ENCODE results near the gene CD9. TPM values are rescaled to one million over a fixed set of nuclear protein-coding genes. Genes with fewer than 3 reads are reported as not detected.

The CD9 gene
- total RNA-seq, 1 donor from 2014 or later: 35.6 TPM

DNA sequence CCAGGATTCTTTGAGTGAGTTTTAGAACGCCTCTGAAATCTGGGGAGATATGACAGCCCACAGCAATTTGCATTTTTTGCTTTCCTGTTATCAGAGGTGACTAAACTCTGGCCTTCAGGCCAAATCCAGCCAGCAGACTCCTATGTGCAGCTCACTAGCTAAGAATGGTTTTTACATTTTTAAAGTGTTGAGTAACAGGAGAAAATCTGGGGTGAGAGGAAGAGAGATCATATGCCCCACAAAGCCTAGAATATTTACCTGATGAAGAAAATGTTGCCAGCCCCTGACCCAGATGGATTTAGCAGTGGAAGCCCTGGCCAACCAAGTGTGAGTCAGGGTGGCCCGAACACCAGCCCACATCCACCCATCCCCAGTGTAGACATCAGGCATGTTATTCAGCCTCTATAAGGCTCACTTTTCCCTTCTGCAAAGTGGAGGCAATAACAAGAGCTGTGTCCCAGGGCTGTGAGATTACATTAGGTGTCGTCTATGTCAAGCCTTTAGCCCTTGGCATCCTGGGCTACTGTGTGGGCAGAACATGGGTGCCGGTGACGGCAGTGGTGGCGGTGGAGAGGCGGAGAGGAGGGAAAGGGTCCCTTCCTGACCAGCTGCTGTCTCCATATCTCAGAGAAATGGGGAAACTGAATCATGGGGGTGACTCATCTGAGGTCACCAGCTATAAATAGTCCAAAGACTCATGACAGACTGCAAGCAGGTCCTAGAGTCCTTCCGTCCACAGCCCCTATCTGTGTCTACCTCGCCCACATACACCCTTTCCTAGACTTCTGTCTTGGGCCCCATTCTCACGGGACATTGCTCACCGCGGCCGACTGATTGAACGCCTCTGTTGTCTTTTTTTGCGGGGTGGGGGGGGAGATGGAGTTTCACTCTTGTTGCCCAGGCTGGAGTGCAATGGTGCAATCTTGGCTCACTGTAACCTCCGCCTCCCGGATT lies 32.6 kb upstream of the CD9 start:
- intact Hi-C loops (cut with micrococcal nuclease): loop anchor here (1.0 to 2.0 kb wide), 4 partner anchors 26 to 100 kb away; no protein-coding TSS in a partner anchor
- Mint-ChIP-seq H3K36me3 (ENCODE audit: low read depth) (no peaks in the 10 kb centered on the region), H3K4me1 (peaks cover 26% of the 10 kb centered on the region), H3K9me3 (no peaks in the 10 kb centered on the region), H3K27ac (peak overlapping the region; percentile 96), H3K4me3 (peak overlapping the region; percentile 41), H3K27me3 (no peaks in the 10 kb centered on the region)
- DNase-seq: peak; percentile 82

GRCh38 chr12:6171409-6172015 lies 28.7 kb upstream of the CD9 start:
- peaks cover 27% of the 10 kb centered on the region for H3K4me1 Mint-ChIP-seq
- H3K9me3 Mint-ChIP-seq: no peaks in the 10 kb centered on the region
- H3K36me3 Mint-ChIP-seq (ENCODE audit: low read depth): no peaks in the 10 kb centered on the region
- no peak overlapping the region for H3K27ac Mint-ChIP-seq
- H3K4me3 Mint-ChIP-seq: no peak overlapping the region
- no peak for DNase-seq
- H3K27me3 Mint-ChIP-seq: no peaks in the 10 kb centered on the region
- intact Hi-C loops (cut with micrococcal nuclease): no loop called here

GRCh38 chr12:6172086-6172485 lies 28.1 kb upstream of the CD9 start:
- no peak overlapping the region for H3K4me3 Mint-ChIP-seq
- DNase-seq: no peak
- no peaks in the 10 kb centered on the region for H3K27me3 Mint-ChIP-seq
- H3K4me1 Mint-ChIP-seq: peaks cover 24% of the 10 kb centered on the region
- H3K27ac Mint-ChIP-seq: no peak overlapping the region
- intact Hi-C loops (cut with micrococcal nuclease): no loop called here
- H3K9me3 Mint-ChIP-seq: no peaks in the 10 kb centered on the region
- no peaks in the 10 kb centered on the region for H3K36me3 Mint-ChIP-seq (ENCODE audit: low read depth)

- intact Hi-C loops (cut with micrococcal nuclease): no loop called here
- Mint-ChIP-seq H3K4me1 (peaks cover 16% of the 10 kb centered on the region), H3K9me3 (no peaks in the 10 kb centered on the region), H3K4me3 (no peak overlapping the region), H3K27me3 (no peaks in the 10 kb centered on the region), H3K27ac (no peak overlapping the region), H3K36me3 (ENCODE audit: low read depth) (no peaks in the 10 kb centered on the region)
- no peak for DNase-seq
These were observed 27.3 kb upstream of the CD9 start for GRCh38 chr12:6172862-6173261.

- intact Hi-C loops (cut with micrococcal nuclease): no loop called here
- Mint-ChIP-seq H3K4me3 (no peak overlapping the region), H3K27me3 (no peaks in the 10 kb centered on the region), H3K36me3 (ENCODE audit: low read depth) (no peaks in the 10 kb centered on the region), H3K27ac (no peak overlapping the region), H3K4me1 (peaks cover 2% of the 10 kb centered on the region), H3K9me3 (no peaks in the 10 kb centered on the region)
- DNase-seq: no peak
These were observed 22.4 kb upstream of the CD9 start for GRCh38 chr12:6177642-6178358.

DNA sequence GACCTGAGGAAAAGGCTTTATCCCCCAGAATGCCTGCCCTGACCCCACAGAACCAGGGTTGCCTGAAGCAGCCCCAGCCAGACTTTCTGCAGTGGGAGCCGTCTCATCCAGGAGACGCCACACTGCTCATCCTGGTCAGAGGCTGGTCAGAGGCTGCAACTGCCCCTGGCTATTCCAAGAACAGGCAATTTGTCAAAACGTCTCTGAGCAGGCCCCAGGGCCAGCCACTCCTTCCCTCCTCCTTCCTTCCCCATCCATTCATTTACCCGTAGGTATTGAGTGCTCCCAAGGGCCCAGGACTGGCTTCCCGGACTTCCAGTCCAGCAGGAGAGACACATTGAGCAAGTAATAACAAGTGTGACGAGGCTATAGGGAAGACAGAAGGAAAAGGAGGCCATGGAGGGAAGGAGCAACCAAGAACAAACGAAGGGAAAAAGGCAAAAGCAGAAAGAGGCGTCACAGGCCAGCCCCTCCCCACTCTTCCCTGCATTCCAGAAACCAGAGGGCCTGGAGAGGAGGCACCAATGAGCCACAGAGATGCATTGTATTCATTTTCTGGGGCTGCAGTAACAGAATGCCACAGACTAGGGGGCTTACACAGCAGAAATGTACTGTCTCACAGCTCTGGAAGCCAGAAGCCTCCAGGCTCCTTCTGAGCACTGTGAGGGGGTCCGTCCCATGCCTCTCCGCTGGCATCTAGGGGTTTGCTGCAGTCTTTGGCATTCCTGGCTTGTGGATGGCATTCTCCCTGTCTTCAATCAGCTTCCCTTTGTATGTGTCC lies 21.0 kb upstream of the CD9 start:
- Mint-ChIP-seq H3K4me1 (no peaks in the 10 kb centered on the region), H3K27me3 (no peaks in the 10 kb centered on the region), H3K4me3 (no peak overlapping the region), H3K36me3 (ENCODE audit: low read depth) (no peaks in the 10 kb centered on the region), H3K9me3 (no peaks in the 10 kb centered on the region), H3K27ac (no peak overlapping the region)
- DNase-seq: no peak
- intact Hi-C loops (cut with micrococcal nuclease): no loop called here

DNA sequence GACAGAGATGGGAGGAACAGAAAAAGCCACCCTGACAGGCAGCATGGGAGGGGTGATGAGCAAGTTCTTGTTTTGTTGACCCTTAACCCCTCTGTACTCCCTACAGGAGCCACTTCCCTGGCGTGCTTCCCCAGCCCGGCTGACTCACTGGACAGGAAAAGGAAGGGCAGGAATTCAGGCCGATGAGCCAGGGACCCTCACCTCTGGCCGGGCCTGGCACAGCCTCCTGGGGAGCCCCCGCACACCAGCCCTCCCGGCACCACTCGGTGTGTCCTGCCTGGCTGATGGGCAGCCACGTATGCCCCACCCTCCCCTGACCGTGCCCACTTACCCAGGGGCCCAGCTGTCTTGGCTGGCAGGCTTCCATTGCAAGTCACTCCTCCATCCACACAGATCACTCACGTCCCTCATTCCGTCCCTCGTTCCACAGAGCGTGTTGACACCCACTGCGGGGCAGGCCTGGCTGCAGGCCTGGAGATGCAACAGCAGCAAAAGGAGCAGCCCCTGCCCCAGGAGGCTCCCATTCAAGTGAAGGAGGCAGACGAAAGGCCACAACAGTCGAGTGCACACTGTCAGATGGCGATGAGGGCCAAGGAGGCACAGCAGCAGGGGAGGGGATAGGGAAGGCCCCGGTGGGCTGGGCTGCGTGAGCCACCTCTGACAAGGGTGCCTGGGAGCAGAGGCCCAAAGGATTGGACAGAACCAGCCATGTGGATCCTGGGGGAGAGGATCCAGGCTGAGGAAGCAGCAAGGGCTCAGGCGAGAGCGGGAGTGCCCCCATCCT lies 19.7 kb upstream of the CD9 start:
- Mint-ChIP-seq H3K4me1 (no peaks in the 10 kb centered on the region), H3K4me3 (no peak overlapping the region), H3K36me3 (ENCODE audit: low read depth) (no peaks in the 10 kb centered on the region), H3K9me3 (no peaks in the 10 kb centered on the region), H3K27ac (no peak overlapping the region), H3K27me3 (no peaks in the 10 kb centered on the region)
- intact Hi-C loops (cut with micrococcal nuclease): no loop called here
- no peak for DNase-seq

GRCh38 chr12:6181166-6181565 lies 19.0 kb upstream of the CD9 start:
- H3K4me3 Mint-ChIP-seq: no peak overlapping the region
- intact Hi-C loops (cut with micrococcal nuclease): no loop called here
- no peaks in the 10 kb centered on the region for H3K4me1 Mint-ChIP-seq
- H3K27ac Mint-ChIP-seq: no peak overlapping the region
- no peak for DNase-seq
- no peaks in the 10 kb centered on the region for H3K27me3 Mint-ChIP-seq
- H3K9me3 Mint-ChIP-seq: no peaks in the 10 kb centered on the region
- no peaks in the 10 kb centered on the region for H3K36me3 Mint-ChIP-seq (ENCODE audit: low read depth)

- intact Hi-C loops (cut with micrococcal nuclease): no loop called here
- Mint-ChIP-seq H3K9me3 (no peaks in the 10 kb centered on the region), H3K36me3 (ENCODE audit: low read depth) (no peaks in the 10 kb centered on the region), H3K4me3 (no peak overlapping the region), H3K27ac (no peak overlapping the region), H3K27me3 (peaks cover 4% of the 10 kb centered on the region), H3K4me1 (no peaks in the 10 kb centered on the region)
- DNase-seq: no peak
These were observed 18.5 kb upstream of the CD9 start for GRCh38 chr12:6181583-6182278.

DNA sequence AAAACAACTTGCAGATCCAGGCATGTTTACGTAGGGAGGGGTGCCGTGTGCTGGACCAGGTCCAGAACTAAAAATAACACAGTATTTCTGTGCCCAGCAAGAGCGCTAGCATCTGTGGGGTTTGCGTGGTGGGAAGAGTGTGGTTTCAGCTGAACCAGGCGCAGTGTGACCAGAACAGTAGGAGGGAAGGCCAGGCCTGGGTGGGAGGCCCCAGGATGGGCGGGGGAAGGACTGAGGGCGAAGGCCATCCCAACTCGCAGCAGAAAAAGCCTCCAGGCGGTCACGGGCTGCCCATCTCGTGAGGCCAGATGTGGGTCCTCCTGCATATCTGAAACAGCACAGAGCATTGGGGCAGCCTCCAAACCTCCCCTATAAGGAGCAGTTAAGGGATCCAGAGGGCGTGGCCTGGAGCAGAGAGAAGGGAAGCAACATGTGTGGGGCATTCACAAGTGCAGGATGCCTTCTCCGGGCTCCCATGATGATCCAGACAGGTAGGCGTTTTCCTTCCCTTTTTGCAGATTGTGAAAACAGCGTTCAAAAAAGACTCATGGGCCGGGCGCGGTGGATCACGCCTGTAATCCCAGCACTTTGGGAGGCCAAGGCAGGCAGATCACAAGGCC lies 17.8 kb upstream of the CD9 start:
- H3K9me3 Mint-ChIP-seq: no peaks in the 10 kb centered on the region
- H3K36me3 Mint-ChIP-seq (ENCODE audit: low read depth): no peaks in the 10 kb centered on the region
- H3K4me3 Mint-ChIP-seq: no peak overlapping the region
- H3K27me3 Mint-ChIP-seq: peaks cover 7% of the 10 kb centered on the region
- no peak overlapping the region for H3K27ac Mint-ChIP-seq
- H3K4me1 Mint-ChIP-seq: no peaks in the 10 kb centered on the region
- no peak for DNase-seq
- intact Hi-C loops (cut with micrococcal nuclease): no loop called here

DNA sequence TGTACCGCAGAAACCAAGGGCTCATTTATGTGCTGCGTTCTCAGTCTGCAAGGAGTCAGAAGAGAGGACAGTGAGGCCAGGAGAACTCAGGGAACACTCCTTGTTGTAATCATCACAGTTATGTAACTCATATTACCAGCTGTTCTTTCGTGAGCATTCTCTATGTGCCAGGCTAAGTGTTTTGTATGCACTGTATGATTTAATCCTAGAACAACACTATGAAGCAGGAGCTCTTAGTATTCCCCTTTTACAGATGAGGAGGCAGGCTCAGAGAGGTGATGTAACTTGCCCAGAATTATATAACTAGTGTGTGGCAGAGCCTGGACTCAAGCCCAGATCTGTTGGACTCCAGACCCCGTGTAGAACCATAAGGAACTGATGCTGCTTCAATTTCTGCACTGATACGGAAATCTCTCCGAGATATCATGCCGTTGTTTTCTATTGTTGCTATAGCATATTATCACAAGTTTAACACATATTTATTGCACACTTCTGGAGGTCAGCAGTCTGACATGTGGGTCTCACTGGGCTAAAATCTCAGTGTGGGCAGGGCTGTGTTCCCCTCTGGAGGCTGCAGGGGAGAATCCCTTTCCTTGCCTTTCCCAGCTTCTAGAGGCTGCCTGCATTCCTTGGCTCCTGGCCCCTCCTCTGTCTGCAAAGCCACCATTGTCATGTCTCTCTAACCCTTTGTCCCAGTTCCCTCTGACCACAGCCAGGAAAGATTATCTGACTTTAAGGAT lies 16.3 kb upstream of the CD9 start:
- Mint-ChIP-seq H3K4me3 (no peak overlapping the region), H3K27me3 (peaks cover 19% of the 10 kb centered on the region), H3K9me3 (no peaks in the 10 kb centered on the region), H3K27ac (no peak overlapping the region), H3K4me1 (no peaks in the 10 kb centered on the region), H3K36me3 (ENCODE audit: low read depth) (no peaks in the 10 kb centered on the region)
- intact Hi-C loops (cut with micrococcal nuclease): no loop called here
- no peak for DNase-seq

Data from activated CD4-positive, alpha-beta T cell treated with anti-CD3 and anti-CD28 coated beads, Interleukin-2, amount 10 ng/mL, durations not matched to agents 24 days and 14 days (primary cell).